ENCODE results near the gene CRYAA.

The CRYAA gene

DNA sequence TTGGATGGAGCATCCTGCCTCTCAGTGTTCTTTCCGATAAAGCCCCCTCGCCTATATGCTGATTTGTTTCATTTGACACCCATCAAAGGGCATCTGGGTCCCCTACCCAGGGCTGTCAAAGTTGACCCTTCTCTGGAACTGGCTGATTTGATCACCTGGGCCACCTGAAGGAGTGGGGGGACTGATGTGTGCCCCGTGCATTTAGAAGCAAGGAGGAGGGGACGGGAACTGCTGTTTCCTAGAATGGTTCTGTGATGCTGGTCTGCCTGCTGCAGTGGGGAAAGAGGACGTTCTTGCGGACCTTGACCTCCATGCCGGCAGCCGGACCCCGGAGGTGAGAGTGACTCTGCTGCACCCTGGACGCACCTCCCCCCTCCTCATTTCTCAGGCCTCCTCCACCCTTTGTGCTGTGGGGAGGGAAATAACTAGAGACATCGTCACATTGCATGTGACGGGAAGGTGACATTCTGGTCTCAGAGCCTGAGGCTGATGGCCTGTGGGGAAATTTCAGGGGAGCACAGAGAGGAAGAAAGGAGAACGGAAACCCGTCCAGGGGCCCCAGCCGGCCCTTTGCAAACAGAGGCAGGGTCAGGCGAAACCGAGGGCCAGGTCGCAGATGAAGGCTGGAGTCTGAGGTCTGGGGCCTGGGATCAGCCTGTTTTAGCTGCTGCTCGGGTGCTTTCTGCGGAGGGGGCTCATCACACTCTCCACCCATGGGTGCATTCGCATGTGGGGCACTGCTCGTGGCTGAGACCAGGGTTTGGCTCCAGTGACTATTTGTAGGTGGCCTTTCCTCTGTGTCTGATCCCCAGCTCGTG is 25.7 kb downstream of the CRYAA start:
- H3K4me1 ChIP-seq (ENCODE audit: insufficient read depth, low read length) = peaks cover 3% of the 10 kb centered on the region; the same call in 1 of the 2 replicates
- no peak overlapping the region for H3K4me3 ChIP-seq (ENCODE audit: low read length)
- no peaks in the 10 kb centered on the region for H3K36me3 ChIP-seq (ENCODE audit: insufficient read depth, low read depth, low read length)
- no peaks in the 10 kb centered on the region for H3K27me3 ChIP-seq (ENCODE audit: insufficient read depth, low read length)
- H3K9ac ChIP-seq (ENCODE audit: low read depth, low read length) = no peak overlapping the region
- H3K9me3 ChIP-seq (ENCODE audit: insufficient read depth, low read depth, low read length) = no peaks in the 10 kb centered on the region; the same call in 1 of the 2 replicates
- no peak overlapping the region for H3K27ac ChIP-seq (ENCODE audit: low read length)

DNA sequence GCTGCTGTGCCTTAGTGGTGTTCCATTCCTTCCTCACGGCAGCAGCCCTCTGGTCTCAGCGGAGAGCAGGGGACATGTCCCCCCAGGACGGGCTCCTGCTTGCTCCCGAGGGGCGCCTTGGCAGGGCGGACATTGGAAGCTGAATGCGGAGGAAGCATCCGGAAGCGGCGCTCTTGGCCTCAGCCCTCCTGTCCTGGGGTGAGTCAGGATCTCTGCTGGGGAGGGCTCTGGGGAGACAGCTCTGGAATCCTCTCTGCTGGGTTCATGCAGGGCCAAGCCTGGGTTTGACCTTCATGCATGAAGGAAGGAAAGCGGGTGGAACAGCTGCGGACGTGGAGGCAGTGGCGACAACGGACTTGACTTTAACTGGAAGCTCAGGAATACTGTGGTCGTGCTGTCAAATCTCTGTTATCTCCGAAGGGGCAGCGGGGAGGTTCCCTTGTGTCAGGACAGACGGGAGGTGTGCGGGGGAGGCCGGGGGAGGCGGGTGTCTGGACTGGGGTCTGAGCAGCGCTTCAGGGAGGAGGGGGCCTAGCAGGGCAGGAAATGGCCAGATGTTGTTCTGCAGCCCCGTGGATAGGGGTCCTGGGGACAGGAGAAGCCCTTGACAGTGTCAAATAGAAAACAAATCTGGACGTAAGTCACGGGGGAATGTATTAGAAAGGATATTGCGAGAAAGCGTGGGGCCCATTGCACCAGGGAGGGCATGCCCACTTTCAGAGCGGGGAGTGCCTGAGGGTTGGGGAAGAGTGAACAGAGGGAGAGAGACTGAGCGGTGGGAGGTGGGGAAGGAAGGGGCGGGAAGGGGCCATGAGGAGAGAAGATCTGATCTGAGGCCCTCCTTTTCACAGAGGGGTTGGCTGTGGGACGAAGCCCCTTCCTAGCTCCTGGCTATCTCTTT is 26.6 kb downstream of the CRYAA start:
- H3K4me3 ChIP-seq (ENCODE audit: low read length) = no peak overlapping the region
- no peak overlapping the region; the same call in 1 of the 2 replicates for H3K9ac ChIP-seq (ENCODE audit: low read depth, low read length)
- H3K4me1 ChIP-seq (ENCODE audit: insufficient read depth, low read length) = peaks cover 3% of the 10 kb centered on the region; the same call in 1 of the 2 replicates
- no peak overlapping the region for H3K27ac ChIP-seq (ENCODE audit: low read length)
- no peaks in the 10 kb centered on the region for H3K27me3 ChIP-seq (ENCODE audit: insufficient read depth, low read length)
- no peaks in the 10 kb centered on the region for H3K36me3 ChIP-seq (ENCODE audit: insufficient read depth, low read depth, low read length)
- H3K9me3 ChIP-seq (ENCODE audit: insufficient read depth, low read depth, low read length) = no peaks in the 10 kb centered on the region; the same call in 1 of the 2 replicates

DNA sequence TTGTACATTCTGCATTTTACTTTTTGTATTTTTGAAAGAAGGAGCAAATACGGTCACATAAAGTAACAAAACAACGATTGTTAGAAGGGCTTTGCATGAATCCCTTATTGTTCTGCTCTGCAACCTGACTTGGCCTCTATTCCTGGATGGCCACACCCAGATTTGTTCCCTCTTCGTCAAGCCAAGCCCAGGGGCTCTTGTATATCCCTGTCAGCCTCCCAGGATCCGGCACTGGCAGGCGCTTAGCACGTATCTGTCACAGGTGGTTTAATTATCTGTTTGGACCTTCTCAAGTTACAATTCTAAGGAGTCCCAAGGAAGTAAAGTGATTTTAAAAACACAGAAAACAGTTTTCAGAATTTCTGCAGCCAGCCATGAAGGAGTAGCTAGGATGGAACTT is 28.0 kb downstream of the CRYAA start:
- Histone ChIP-seq H3K4me3 (ENCODE audit: low read length) (no peak overlapping the region), H3K9me3 (ENCODE audit: insufficient read depth, low read depth, low read length) (peaks cover 8% of the 10 kb centered on the region), H3K4me1 (ENCODE audit: insufficient read depth, low read length) (peaks cover 3% of the 10 kb centered on the region; the same call in 1 of the 2 replicates), H3K36me3 (ENCODE audit: insufficient read depth, low read depth, low read length) (no peaks in the 10 kb centered on the region), H3K27ac (ENCODE audit: low read length) (no peak overlapping the region), H3K27me3 (ENCODE audit: insufficient read depth, low read length) (no peaks in the 10 kb centered on the region), H3K9ac (ENCODE audit: low read depth, low read length) (no peak overlapping the region)

DNA sequence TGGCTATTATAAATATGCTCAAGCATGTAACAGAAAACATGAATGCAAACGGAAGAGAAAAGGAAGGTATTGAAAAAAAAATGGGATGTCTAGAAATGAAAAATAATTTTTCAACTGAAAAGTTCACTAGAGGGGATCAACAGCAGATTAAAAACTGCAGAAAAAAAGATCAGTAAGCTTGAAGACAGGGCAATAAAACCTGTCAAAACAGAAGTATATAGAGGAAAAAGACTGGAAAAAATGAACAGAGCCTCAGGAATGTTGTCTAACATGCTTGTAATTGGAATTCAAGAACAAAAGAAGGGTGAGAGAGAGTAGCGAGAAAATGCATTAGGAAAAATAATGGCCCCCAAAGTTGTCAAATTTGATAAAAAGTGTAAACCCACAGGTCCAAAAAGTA is 29.6 kb downstream of the CRYAA start:
- no peak overlapping the region for H3K9ac ChIP-seq (ENCODE audit: low read depth, low read length)
- no peaks in the 10 kb centered on the region for H3K36me3 ChIP-seq (ENCODE audit: insufficient read depth, low read depth, low read length)
- no peak overlapping the region for H3K27ac ChIP-seq (ENCODE audit: low read length)
- no peak overlapping the region for H3K4me3 ChIP-seq (ENCODE audit: low read length)
- peaks cover 8% of the 10 kb centered on the region for H3K9me3 ChIP-seq (ENCODE audit: insufficient read depth, low read depth, low read length)
- no peaks in the 10 kb centered on the region for H3K27me3 ChIP-seq (ENCODE audit: insufficient read depth, low read length)
- peaks cover 3% of the 10 kb centered on the region; the same call in 1 of the 2 replicates for H3K4me1 ChIP-seq (ENCODE audit: insufficient read depth, low read length)

DNA sequence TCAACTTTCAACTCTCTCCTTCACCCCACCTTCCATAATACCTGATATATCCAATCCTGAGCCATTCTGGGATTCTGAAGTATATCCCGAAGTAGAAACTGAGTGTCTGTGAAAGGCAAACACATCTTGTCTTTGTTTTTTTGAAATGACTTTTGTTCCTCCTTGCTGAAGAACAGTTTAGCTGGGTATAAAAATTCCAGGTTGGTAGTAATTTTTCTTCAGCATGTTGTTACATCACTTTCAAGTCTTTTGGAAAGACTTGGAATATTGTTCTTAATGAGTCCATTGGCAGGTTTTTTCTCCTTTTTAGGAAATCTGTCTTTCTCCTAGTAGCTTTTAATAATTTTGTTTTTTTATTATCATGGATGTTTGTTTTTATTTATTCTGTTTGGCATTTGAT is 32.7 kb downstream of the CRYAA start:
- peaks cover 8% of the 10 kb centered on the region for H3K9me3 ChIP-seq (ENCODE audit: insufficient read depth, low read depth, low read length)
- no peak overlapping the region for H3K27ac ChIP-seq (ENCODE audit: low read length)
- H3K4me3 ChIP-seq (ENCODE audit: low read length) = no peak overlapping the region
- peaks cover 3% of the 10 kb centered on the region; the same call in 1 of the 2 replicates for H3K4me1 ChIP-seq (ENCODE audit: insufficient read depth, low read length)
- H3K9ac ChIP-seq (ENCODE audit: low read depth, low read length) = no peak overlapping the region
- H3K27me3 ChIP-seq (ENCODE audit: insufficient read depth, low read length) = no peaks in the 10 kb centered on the region
- H3K36me3 ChIP-seq (ENCODE audit: insufficient read depth, low read depth, low read length) = no peaks in the 10 kb centered on the region

DNA sequence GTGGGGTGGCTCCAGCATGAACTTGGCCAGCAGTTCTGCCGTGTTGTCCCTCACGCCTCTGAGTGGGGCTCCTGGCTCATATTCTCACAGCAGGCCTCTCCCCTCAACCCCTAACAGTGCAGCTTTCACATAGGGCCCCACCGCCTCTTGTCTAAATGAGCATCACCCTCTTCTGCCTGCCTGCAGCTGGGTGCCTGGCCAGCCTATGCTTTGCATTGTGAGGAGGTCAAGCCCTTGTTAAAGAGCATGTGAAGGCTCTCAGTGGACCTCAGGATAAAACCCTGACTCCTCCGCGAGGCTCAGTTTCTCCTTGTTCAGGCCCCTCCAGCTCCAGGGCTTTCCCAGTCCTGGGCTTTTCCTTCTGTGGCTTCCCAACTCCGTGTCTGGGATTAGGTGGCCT is 34.8 kb downstream of the CRYAA start:
- Histone ChIP-seq H3K4me3 (ENCODE audit: low read length) (no peak overlapping the region), H3K27me3 (ENCODE audit: insufficient read depth, low read length) (no peaks in the 10 kb centered on the region), H3K36me3 (ENCODE audit: insufficient read depth, low read depth, low read length) (no peaks in the 10 kb centered on the region), H3K9me3 (ENCODE audit: insufficient read depth, low read depth, low read length) (peaks cover 8% of the 10 kb centered on the region), H3K4me1 (ENCODE audit: insufficient read depth, low read length) (no peaks in the 10 kb centered on the region), H3K9ac (ENCODE audit: low read depth, low read length) (no peak overlapping the region), H3K27ac (ENCODE audit: low read length) (no peak overlapping the region)

DNA sequence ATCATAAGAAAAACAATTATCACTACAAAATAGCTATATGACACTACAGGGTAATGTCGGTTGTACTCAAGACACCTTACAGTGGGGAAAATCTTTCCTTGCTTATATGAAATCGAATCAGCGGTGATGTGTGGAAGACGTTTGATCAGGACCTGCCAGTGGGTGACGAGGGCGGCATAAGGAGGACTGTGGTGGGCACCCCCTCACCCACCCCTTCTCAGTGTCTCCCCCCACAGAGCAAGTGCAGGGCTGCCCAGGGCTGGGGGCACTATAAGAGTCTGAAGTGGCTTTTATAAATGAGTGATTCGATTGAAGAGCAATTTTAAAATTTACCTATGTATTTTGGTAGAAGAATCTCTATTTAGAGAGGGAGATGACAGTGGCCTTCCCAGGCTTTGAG is 35.8 kb downstream of the CRYAA start:
- peaks cover 8% of the 10 kb centered on the region for H3K9me3 ChIP-seq (ENCODE audit: insufficient read depth, low read depth, low read length)
- H3K27ac ChIP-seq (ENCODE audit: low read length) = no peak overlapping the region
- H3K9ac ChIP-seq (ENCODE audit: low read depth, low read length) = no peak overlapping the region
- H3K27me3 ChIP-seq (ENCODE audit: insufficient read depth, low read length) = no peaks in the 10 kb centered on the region
- no peak overlapping the region for H3K4me3 ChIP-seq (ENCODE audit: low read length)
- H3K4me1 ChIP-seq (ENCODE audit: insufficient read depth, low read length) = no peaks in the 10 kb centered on the region
- no peaks in the 10 kb centered on the region for H3K36me3 ChIP-seq (ENCODE audit: insufficient read depth, low read depth, low read length)

DNA sequence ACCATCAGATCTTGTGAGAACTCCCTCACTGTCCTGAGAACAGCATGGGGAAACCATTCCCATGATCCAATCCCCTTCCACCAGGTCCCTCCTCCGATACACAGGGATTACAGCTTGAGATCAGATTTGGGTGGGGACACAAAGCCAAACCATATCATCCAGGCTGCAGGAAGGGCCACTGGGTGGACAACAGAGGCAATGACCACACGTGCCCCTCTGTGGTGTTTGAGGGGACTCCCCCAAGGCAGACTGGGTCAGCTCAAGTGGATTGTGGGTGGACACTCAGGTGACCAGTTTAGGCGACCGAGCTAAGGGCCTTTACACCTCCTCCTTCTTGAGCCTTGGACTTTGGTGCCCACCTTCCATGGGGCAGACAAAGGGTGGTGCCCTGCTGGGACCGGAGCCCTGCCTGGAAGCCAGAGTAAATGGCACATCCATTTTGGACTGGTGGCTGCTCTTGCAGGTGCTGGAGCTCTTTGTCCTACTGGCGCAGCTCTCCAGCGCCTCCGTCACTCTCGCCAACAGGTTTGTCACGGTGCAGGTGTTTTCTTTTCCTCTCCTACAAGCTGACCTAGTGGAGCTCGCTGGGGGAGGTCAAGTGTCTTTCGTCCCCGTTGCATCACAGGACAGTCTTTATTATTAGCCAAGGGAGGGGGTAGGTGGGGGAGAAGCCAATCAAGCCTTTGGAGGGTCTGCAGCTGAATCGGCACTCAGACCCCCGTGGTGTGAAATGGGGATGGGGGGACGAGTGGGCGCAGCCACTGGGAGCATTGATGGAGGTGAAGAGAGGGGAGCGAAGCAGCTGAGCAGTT is 37.6 kb downstream of the CRYAA start:
- Histone ChIP-seq H3K9me3 (ENCODE audit: insufficient read depth, low read depth, low read length) (peaks cover 3% of the 10 kb centered on the region; the same call in 1 of the 2 replicates), H3K9ac (ENCODE audit: low read depth, low read length) (no peak overlapping the region), H3K36me3 (ENCODE audit: insufficient read depth, low read depth, low read length) (no peaks in the 10 kb centered on the region), H3K4me3 (ENCODE audit: low read length) (no peak overlapping the region), H3K27ac (ENCODE audit: low read length) (no peak overlapping the region), H3K27me3 (ENCODE audit: insufficient read depth, low read length) (no peaks in the 10 kb centered on the region), H3K4me1 (ENCODE audit: insufficient read depth, low read length) (no peaks in the 10 kb centered on the region)

DNA sequence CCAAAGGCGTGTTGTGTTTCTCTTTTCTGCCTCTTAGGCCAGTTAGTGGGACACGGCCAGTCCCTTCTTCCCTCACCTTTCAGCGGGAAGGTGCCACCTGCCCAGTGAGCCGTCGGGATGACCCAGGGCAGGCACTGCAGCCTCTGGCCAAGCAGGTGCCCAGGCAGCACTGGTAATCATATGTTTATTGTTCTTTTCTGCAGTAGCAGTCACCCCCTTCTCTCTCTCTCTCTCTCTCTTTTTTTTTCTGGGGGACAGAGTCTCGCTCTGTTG is 38.2 kb downstream of the CRYAA start:
- Histone ChIP-seq H3K27me3 (ENCODE audit: insufficient read depth, low read length) (no peaks in the 10 kb centered on the region), H3K9me3 (ENCODE audit: insufficient read depth, low read depth, low read length) (no peaks in the 10 kb centered on the region; the same call in 1 of the 2 replicates), H3K27ac (ENCODE audit: low read length) (no peak overlapping the region), H3K9ac (ENCODE audit: low read depth, low read length) (no peak overlapping the region), H3K4me1 (ENCODE audit: insufficient read depth, low read length) (no peaks in the 10 kb centered on the region), H3K36me3 (ENCODE audit: insufficient read depth, low read depth, low read length) (no peaks in the 10 kb centered on the region), H3K4me3 (ENCODE audit: low read length) (no peak overlapping the region)

DNA sequence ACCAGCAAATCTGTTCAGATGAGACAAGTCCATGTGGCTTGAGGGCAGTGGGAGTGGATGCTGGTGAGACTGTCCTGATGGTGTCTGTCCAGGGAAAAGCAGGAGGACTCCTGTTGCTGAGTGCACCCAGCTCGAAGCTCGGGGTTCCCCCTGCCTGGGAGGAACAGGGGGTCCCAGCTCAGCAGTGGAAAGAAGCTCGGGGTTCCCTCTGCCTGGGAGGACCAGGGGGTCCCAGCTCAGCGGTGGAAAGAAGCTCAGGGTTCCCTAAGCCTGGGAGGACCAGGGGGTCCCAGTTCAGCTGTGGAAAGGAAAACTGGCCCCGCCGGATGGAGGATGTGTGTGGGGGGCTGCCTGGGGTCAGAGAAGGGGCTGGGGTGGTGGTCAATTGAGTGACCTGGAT is 39.1 kb downstream of the CRYAA start:
- Histone ChIP-seq H3K27me3 (ENCODE audit: insufficient read depth, low read length) (no peaks in the 10 kb centered on the region), H3K4me3 (ENCODE audit: low read length) (no peak overlapping the region), H3K27ac (ENCODE audit: low read length) (no peak overlapping the region), H3K36me3 (ENCODE audit: insufficient read depth, low read depth, low read length) (no peaks in the 10 kb centered on the region), H3K9ac (ENCODE audit: low read depth, low read length) (no peak overlapping the region), H3K9me3 (ENCODE audit: insufficient read depth, low read depth, low read length) (no peaks in the 10 kb centered on the region), H3K4me1 (ENCODE audit: insufficient read depth, low read length) (no peaks in the 10 kb centered on the region)

DNA sequence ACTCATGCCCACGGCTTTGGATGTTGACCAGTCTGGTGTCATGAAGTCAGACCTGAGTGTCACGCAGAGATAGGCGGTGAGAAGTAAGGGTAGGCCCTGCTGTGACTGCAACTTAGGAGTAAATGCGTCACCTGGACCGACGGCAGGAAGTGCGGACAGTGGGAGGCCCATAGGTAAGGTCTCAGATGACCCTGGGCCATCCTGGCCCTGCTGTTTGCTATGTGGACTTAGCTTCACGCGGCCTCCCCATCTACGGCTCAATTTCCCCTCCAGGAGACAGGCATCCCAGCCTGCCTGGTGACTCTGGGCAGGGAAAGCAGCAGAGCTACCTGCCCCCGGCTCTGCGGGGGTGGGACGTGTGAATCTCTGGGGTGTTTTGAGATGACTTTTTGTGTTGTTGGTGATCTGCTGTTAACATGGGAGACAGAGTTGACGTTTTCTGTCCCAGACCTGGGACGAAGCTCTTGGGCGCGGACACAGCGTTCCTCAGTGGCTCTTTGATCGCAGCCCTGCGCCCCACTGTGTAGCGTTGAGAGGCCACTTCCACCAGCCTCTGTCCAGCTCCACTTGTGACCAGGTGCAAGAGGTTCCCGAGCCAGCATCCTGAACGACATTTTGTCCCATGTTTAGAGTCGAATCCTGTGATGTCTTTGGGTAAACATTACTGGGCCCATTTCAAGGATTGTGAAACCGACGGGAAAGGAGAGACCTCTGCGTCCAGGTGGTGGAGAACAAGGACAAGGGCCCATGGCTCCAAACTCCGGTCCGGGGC is 39.9 kb downstream of the CRYAA start:
- H3K9ac ChIP-seq (ENCODE audit: low read depth, low read length) = no peak overlapping the region
- no peak overlapping the region for H3K4me3 ChIP-seq (ENCODE audit: low read length)
- no peaks in the 10 kb centered on the region for H3K4me1 ChIP-seq (ENCODE audit: insufficient read depth, low read length)
- no peak overlapping the region for H3K27ac ChIP-seq (ENCODE audit: low read length)
- no peaks in the 10 kb centered on the region for H3K27me3 ChIP-seq (ENCODE audit: insufficient read depth, low read length)
- no peaks in the 10 kb centered on the region for H3K9me3 ChIP-seq (ENCODE audit: insufficient read depth, low read depth, low read length)
- no peaks in the 10 kb centered on the region for H3K36me3 ChIP-seq (ENCODE audit: insufficient read depth, low read depth, low read length)

All from iPS-20b (cell line).